ENCODE results near the gene VILL.
"Not testable (repeated sequence)": the region's sequence is repeated elsewhere in the genome, so short reads cannot be mapped to it uniquely, and the experiment has no call there.

Gene VILL

DNA sequence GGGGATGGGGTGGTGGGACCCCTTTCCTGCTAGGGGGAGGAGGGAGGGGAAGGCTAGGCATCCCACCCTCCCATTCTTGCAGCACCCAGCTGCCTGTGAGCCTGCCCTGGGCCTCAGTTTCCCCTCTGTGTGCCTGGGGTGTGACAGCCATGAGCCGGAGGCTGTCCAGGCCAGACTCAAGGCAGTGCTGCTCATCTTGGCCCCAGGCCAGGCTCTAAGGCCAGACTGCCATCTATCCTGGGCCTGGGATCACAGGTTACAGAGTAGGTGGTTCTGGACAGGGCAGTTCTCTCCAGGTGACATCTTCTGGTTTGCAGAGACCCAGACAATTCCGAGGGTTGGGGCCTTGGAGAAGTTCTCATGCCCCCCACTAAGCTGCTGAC is 3.3 kb upstream of the VILL start:
- DNase-seq: no peak

DNA sequence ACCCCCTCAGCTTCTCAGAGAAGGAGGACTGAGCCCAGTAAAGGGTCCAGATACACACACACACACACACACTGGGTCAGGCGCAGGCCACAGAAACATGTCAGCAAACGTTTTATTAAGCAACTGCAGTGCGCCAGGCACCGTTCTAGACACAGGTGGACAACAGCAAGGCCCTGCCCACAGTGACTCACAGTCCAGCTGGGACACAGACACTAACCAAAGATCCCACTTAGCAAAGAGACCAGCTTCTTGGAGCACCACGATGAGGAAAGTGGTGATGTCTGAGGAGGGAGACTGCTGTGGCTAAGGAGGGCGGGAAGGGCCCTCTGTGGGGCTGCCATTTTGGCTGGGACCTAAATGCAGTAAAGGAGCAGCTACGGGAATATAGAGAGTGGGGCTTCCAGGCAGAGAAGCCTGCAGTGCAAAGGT is 2.8 kb upstream of the VILL start:
- no peak for DNase-seq

DNA sequence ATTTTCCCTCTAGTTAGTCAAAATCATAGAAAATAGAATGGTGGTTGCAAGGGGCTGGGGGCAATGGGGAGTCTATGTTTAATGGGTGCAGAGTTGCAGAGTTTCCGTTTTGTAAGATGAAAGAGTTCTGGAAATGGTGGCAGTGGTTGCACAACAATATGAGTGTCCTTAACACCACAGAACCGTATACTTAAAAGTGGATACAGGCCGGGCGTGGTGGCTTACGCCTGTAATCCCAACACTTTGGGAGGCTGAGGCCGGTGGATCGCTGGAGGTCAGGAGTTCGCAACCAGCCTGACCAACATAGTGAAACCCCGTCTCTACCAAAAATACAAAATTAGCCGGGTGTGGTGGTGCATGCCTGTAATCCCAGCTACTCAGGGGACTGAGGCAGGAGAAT is 2.2 kb upstream of the VILL start:
- not testable (repeated sequence) for DNase-seq

DNA sequence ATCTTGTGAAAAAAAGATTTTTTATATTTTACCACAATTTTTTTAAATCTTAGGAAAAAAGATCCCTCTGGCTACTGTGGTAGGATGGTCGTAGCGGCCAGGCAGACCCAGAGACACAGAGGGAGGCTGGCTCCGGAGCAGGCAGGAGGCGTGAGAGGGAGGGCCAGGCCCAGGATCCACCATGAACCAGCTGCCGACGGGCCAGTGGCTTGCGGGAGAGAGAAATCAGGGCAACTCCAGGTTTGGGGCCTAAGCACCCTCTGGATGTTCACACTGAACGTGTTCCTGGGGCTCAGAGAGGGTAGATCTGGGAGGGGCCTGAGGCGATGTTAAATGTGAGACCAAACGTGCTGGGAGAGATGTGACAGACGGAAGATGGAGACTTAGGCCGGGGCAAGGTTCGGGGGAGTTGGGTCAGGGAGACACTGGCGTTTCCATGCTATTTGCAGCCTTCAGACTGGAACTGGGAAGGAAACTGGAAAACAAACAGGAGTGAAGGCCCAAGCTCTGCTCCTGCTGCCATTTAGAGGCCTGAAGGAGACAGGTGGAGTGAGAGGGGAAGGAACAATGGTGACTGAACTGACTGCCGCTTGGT is 1.6 kb upstream of the VILL start:
- no peak for DNase-seq

DNA sequence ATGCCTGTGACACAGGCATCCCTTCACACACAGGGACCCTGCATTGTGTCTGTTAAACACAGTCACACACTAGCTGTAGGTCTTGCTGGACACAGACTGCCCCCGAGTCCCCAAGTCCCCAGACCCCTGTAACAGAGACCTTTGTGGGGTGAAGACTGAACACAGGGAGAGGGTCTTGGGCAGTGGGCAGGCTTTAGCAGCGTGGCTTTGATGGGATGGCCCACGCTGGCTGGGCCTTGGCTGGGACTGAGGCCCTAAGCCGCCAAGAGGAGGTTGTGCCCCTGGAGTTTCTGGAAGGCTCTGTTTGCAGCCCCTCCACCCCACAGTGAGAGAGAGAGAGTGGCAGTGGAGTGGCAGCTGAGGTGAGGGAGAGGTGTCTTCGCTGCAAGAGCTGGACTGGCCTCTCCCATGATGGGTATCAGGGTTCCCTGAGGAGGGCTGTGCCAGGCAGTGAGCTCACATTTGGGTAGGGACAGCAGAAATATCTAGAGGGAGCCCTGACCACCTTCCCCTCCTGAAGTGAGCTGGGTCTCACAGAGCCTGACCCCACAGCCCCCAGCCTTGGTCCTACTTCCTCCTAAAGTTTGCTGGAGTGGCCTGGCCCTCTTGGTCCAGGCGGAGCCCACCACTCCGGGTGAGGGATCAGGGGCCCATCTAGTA is 635 bp upstream of the VILL start:
- no peak for DNase-seq

DNA sequence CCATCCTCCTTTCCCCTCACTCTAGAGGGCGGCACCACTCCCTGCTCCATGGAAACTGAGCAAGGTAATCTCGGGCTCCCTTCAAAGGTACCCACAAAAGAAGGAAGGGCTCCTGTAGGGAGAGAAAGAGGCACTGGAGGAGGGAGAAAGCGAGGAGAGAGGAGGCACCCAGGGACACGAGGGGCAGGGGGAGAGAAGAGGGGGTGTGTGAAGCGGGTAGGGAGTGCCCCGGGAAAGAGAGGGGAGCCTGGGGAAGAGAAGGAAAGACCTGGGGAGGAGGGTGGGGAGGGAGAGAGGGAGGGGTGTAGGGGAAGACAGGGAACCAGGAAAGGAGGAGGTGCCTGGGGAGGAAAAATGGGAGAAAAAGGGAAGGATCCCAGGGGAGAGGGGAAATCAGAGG is 523 bp downstream of the VILL start:
- DNase-seq: no peak

DNA sequence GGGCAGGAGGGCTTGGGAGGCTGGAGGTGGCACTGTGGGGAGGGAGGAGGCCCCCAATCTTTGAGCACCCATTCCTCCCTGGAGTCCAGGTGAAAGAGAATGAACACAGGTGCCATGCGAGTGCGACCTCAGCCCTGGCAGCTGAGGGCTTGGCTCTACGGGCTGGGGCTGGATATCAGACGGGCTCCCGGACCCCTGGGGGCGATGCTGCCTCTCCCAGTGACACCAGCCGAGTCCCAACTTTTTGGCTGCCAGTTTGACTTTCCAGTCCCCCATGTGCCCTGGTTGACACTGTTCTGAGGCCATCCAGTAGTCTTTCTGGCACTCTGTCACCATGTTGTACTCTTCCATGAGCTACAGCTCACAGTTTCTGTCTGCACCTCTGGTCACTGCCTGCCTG is 1.2 kb downstream of the VILL start:
- DNase-seq: no peak

DNA sequence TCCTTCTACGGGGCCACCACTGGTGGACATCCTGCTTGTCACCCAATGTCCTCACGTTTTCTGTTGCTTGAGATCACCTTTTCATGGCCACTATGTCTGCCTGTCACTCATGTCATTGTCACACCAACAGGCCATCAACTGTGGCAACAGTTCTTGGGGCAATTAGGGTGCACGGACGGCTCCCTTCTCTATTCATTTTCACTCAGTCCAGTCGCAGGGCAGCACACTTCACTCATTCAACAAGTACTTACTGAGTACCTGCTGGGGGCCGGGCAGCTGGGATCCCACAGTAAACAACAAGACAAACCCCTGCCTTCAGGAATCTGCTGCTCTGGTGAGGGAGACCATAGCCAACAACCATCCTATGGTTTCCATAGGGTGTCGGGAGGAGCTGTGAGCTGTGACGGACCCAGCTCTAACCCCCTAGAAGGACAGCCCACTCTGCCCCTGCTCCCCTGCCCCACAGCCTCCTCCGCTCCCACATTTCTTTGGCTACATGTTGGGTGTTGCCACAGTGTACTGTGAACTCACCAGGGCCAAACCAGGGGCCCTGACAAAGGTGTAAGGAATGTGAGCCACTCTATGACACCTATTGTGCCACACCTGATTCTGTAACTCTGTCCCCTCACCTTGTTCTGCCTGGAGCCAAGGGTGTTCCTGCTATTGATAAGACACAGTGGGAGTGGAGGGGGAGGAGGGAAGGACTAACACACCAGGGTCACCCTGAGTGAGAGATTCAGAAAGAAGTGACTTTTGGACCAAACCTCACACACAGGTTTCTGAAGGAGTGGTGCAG is 1.9 kb downstream of the VILL start:
- DNase-seq: no peak

DNA sequence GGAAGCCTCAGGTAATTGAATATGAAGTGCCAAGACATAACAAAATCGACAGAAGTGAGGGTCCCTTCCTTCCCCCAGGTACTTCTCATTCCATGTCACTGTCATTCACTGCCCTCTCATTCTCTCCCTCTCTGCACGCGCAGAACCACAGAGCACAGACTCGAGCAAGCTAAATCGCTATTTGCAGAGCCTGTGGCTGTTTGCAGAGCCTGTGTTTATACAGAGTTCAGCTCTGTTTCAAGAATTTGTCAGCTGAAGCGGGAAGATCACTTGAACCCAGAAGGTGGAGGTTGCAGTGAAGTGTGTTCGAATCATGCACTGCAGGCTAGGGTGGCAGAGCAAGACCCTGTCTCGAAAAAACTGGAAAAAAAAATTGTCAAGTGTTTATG is 2.5 kb downstream of the VILL start:
- no peak for DNase-seq

DNA sequence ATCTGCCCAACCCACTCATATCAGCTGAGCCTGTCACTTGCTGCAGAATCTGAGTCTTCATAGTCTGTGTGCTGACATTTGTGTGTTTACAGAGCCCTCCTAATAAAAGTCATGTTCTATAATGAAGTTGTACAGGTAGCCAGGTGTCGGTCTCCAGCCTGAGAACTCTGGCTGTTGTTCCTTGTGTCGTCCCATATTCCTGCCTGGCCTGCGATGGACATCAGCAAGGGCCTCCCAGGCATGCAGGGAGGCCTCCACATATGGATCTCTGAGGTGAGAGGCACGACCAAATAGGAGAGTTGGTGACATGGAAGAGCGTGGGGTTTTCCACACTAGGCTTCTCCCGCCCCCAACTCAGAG is 2.9 kb downstream of the VILL start:
- DNase-seq: no peak

DNA sequence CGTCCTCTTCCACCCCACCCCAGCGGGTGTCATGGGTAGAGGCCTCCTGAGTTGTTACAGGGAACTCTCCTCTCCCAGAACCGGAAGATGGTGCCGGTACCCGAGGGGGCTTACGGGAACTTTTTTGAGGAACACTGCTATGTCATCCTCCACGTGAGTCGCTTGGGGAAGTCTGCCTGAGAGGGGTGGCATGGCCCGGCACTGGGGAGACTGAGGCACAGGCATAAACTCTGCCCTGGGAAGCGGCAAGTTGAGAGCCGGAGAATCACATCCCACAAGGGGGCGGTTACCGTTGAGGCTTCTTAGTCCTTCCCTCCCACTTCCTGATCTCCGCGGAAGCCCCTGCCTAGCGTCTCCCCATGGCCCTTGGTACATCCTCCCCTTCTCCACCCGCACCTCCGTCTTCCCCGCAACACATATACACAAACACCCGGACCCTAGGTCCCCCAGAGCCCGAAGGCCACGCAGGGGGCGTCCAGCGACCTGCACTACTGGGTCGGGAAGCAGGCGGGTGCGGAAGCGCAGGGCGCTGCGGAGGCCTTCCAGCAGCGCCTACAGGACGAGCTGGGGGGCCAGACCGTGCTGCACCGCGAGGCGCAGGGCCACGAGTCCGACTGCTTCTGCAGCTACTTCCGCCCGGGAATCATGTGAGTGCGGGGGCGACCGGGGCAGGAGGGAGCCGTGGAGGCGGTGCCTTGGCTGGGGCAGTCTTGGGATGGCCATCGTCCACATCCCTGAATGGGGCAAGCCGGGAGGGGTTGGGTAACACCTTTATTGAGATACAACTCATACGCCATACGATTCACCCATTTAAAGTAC is 3.4 kb downstream of the VILL start:
- no peak for DNase-seq

DNA sequence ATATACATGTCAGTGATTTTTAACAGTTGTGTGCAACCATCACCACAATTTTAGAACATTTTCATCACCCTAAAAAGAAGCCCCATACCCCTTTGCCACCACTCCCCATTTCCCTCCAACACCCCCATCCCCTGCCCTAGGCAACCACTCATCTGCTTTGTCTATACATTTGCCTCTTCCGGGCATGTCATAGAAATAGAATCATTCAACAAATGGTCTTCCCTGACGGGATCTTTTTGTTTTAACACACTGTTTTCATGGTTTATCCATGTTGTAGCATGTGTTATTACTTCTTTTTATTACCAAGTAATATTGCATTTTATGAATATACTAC is 4.0 kb downstream of the VILL start:
- no peak for DNase-seq

DNA sequence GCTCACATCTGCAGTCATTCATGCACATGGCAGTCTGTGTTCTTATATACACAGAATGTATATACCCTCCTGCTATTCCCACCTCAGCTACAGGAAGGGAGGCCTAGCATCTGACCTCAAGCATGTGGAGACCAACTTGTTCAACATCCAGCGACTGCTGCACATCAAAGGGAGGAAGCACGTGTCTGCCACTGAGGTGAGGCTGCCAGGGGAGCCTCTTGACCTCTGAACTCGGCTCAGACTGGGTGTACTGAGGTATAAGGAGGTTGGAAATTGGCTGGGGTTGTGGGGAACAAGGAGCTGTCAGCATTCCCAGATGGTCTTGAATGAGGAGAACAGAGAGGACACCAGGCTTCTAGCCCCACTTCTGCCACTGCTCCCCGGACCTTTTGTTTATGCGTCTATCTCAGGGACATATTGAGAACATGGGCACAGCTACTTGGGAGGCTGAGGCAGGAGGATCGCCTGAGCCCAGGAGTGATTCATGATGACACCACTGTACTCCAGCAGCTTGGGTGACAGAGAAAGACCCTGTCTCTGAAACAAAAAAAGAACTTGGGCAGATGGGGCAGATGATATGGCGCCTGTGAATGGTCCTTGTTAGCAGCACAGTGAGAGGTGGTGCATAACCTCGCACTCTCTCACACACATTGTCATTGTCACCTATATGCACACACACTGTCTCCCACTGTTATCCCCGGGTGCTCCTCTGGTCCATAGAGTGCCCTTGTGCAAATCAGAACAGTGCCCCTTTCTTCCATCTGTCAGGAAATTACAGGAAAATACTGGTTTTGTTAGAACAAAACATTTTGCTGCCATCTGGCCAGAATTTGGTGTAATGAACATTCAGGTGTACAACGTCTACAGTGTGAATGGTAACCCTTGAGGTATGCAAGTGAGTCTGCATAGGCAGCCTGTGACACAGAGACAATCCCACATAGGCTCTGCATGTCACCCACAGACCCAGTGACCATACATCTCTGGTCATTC is 5.4 kb downstream of the VILL start:
- DNase-seq: peak; percentile 34

DNA sequence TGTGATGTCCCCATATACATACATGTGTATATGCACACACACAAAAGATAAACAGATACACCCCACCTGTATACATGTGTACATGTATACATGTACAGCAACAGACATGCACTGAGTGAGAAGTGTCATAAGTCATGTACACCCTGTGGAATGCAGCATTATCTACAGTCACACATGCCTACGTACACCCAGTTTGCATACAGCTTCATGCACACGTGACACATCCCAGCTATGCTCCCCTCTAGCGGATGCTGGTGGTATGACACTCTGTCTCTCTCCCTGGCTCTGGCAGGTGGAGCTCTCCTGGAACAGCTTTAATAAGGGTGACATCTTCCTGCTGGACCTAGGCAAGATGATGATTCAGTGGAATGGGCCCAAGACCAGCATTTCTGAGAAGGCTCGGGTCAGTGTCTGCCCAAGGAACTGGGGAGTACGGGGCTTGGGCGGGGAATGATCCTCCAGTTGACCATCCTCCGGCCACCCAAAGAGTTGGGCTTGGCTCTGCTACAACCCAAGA is 6.3 kb downstream of the VILL start:
- peak; percentile 63 for DNase-seq

DNA sequence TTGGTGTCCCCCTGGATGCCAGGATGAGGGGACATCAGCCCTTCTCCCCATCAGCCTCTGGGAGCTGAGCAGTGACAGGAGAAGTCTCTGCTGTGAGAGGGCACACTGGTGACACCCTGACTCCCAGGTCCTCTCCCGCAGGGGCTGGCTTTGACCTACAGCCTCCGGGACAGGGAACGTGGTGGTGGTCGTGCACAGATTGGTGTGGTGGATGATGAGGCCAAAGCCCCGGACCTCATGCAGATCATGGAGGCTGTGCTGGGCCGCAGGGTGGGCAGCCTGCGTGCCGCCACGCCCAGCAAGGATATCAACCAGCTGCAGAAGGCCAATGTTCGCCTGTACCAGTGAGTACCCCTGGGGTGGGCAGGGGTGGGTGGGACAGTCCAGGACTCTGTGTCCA is 6.8 kb downstream of the VILL start:
- no peak for DNase-seq

DNA sequence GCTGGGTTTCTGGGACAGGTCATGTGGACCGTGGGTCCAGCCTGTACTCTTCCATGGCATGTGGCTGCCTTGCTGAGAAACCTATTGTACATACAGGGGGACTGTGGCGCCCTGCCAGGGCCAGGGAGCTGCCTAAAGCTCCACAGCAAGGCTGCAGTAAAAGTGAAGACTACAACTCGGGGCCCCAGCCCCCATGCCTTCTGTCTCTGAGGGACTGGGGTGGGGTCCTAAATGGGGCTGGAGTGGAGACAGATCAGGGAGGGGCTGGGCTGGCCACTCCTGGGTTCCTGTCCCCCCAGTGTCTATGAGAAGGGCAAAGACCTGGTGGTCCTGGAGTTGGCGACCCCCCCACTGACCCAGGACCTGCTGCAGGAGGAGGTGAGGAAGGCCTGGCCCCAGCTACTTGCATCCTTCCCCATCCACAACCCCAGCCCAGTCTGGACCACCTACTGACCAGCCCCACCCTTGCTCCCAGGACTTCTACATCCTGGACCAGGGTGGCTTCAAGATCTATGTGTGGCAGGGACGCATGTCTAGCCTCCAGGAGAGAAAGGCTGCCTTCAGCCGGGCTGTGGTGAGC is 7.3 kb downstream of the VILL start:
- no peak for DNase-seq

DNA sequence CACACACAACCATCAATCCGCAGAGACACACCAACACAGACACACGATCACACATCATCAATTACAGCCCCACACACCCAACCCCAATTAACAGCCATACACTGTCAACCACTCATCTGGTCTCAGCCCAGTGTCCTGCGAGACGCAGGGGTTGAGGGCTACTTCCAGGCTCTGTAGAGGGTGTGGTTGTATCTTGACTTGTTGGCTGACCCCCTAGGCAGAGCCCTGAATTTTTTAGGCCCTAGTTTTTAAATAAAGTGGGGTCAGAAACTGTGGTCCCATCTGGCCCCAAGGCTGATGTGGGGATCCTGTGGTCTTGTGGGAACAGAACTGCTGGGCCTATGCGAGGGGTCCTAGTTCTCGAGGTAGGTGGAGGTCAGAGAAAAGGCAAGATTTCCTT is 9.2 kb downstream of the VILL start:
- DNase-seq: no peak

DNA sequence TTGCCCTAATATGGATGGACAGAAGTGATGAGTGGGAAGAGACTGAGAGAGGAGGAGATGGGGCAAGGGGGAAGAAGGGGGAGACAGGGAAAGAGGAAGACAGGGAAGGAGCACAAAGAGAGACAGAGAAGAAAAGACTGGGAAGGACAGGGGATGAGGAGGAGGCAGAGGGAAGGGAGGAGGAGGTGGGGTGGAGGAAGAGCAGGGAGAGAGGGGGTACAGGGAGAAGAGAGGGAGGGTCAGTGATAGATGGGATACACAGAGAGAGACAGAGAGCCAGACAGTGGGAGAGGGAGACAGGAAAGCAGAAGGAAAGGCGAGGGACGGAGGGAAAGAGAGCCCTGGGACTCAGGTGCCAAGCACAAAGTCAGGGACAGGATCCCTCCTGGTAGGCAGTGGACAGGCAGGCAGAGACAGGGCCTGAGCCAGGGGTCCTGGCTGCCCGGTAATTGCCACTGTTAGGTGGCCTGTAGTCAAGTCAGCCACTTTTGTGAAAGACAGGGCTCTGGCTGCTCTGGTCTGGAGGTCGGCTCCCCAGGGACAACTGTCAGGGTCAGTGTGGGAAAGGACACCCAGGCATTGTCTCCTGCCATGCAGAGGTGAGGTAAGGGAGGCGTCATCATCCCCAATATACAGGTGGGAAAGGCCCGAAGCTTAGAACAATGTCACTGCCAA is 9.8 kb downstream of the VILL start:
- no peak for DNase-seq

DNA sequence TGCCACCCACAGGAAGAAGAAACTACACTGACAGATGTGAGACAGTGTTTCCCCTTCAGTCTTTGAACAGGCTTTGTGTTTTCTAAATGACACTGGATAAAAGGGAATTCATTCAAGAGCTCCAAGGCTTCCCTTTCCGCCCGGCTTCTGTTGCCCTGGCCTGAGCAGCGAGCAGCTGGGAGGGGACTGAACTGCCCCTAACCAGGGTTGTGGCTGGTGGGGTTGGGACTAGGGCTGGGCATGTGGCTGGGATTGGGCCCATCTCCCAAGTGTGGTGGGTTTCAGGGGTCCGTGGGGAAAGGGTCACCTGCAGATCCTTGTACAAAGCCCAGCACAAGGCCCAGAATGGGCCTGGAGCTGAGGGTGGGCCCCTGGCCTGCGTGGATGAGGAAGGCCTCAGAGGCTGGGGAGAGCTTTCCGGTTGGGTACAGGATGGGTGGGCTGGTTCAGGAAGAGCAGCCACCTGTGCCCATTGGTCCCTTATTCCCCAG is 10.4 kb downstream of the VILL start:
- no peak for DNase-seq

DNA sequence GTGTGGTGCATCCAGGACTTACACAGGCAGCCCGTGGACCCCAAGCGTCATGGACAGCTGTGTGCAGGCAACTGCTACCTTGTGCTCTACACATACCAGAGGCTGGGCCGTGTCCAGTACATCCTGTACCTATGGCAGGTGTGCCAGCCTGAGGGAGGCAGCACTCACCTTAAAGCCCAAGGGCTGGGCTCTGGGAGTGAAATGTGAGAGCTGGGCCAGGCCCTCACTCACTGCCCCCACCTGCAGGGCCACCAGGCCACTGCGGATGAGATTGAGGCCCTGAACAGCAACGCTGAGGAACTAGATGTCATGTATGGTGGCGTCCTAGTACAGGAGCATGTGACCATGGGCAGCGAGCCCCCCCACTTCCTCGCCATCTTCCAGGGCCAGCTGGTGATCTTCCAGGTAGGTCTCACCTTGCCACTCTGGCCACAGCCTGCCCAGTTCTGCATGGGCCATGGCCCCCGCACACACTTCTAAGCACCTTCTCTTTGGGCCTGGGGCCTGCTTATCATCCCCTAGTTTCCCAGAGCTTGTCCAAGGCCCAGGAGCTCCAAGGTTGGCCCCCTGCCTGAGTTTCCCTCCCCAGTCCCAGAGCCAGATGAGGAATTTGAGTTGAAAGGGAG is 11.0 kb downstream of the VILL start:
- DNase-seq: peak; percentile 6

Measured in NCI-H69 (cell line).